ENCODE data around the gene ITGA6.

DNA sequence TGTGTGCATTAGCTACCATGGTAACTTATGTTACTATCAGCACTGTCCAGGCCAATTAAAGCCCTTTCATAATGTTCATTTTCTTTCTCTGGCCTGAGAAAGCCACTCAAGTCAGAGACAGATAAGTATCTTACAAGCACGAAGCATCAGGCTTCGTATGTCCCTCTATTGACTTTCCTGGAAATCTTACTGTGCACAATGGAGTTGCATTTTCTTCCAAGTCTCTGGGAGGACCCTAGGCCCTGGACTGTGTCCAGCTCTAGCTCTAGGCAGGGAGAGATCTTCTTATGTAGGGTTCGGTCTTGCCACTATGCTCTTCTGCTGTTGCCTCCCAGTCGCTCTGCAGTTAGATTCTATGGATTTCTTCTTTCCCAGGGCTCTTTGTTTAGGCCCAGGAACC, 40.0 kb upstream of the ITGA6 start:
- TF ChIP-seq SP1 (IDR thresholded peaks at IDR 0.05) (no peak), ZNF384 (IDR thresholded peaks at IDR 0.05) (no peak), L3MBTL2 (conservative IDR thresholded peaks at IDR 0.05) (no peak), FOXK2 (IDR thresholded peaks at IDR 0.05) (no peak), LEF1 (IDR thresholded peaks at IDR 0.05; ENCODE audit: borderline replicate concordance) (no peak)

All from HEK293T (cell line).